HFF-Myc (cell line): Measurements from ENCODE around the gene FHIT.

Source experiments
- DNase-seq: peaks from one replicate; pipeline ENCODE4 v3.0.0-alpha.2; 2011; ENCODE audit warnings: low read depth; ENCODE audit errors: extremely low read depth
- H3K4me3 ChIP-seq: replicated peaks from 2 replicates; pipeline ENCODE4 v1.5.1; 2011; ENCODE audit warnings: low read depth, mild to moderate bottlenecking, control low read depth, low read length
- TF ChIP-seq, protein P1 (sequence below): IDR thresholded peaks from 2 replicates; pipeline ENCODE4 v1.5.1; 2012; ENCODE audit warnings: mild to moderate bottlenecking, low read depth, low read length, control low read depth; ENCODE audit errors: missing control alignments

The FHIT gene

DNA sequence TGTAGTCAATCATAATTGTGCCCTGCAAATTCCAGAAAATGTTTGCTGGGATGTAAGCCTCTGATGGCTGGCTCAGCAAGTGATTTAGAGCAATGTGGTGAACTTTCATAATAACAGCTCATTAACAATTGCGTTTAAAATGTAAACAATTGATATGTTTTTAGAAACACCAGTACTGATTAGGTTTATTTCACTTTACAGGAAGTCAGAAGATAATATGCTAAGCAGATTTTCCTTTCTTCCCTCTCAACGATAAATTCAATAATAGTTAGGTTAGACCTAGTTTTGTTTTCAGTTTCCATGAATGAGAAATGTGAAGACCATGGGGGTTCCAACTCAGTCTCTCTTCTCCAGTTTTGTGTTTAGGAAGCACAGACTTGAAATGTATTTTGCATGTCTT is 71.0 kb downstream of the FHIT start:
- TF ChIP-seq, protein P1, sequence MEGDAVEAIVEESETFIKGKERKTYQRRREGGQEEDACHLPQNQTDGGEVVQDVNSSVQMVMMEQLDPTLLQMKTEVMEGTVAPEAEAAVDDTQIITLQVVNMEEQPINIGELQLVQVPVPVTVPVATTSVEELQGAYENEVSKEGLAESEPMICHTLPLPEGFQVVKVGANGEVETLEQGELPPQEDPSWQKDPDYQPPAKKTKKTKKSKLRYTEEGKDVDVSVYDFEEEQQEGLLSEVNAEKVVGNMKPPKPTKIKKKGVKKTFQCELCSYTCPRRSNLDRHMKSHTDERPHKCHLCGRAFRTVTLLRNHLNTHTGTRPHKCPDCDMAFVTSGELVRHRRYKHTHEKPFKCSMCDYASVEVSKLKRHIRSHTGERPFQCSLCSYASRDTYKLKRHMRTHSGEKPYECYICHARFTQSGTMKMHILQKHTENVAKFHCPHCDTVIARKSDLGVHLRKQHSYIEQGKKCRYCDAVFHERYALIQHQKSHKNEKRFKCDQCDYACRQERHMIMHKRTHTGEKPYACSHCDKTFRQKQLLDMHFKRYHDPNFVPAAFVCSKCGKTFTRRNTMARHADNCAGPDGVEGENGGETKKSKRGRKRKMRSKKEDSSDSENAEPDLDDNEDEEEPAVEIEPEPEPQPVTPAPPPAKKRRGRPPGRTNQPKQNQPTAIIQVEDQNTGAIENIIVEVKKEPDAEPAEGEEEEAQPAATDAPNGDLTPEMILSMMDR: no peak
- no peak for DNase-seq
- H3K4me3 ChIP-seq: no peak overlapping the region

DNA sequence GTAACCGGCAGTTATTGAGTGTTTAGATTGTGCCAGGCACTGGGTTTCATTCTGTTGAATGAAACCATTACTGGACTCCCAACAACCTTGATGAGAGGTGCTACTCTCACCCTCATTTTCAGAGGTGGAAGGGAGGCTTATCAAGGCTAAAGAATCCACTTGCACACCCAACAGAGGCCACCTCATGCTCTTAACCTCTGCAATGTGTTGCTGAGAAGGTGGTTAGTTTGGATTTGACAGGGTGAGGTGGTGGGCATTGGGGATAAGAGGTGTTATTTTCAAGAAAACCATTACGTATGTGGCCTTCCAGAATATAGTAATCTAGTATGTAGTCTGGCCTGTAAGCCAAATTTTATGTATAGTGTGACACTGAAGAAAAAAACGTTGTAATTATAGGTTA is 73.1 kb downstream of the FHIT start:
- no peak overlapping the region for H3K4me3 ChIP-seq
- no peak for DNase-seq
- TF ChIP-seq, protein P1: no peak

DNA sequence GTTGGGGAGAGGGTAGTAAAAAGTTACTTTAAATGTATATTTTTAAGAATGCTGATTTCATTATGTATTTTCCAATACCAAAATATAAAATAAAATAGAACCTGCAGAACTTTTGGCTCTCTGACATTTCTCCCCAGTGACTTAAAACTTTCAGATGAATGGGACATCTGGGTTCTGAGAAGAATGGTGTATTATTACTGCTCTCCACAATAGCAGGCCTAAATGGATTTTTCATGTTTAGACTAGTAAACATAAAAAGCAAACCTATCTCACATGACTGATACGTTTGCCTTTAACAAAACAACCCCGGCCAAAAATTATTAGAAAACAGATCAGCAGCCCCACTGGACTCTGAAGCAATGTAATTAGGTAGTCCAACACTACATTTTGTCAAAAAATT is 73.8 kb downstream of the FHIT start:
- TF ChIP-seq, protein P1: no peak
- no peak overlapping the region for H3K4me3 ChIP-seq
- DNase-seq: no peak

DNA sequence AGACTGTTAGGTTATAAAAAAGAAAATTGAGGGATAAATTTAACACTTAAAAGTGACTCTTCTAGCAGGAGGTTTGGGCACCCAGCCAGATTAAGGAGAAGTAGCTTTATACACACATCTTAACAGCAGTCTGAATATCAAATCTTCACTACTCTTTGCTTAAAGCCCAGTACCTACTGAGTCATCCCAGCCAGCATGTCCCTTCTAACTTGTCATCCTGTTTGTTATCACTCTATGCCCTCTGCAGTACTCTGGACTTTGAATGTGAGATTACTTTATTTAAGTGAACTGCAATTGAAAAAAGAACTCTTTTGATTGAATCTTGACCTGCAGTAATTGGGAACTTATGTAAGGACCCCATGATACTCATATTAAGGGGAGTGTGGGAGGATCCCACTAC is 77.6 kb downstream of the FHIT start:
- DNase-seq: no peak
- no peak overlapping the region for H3K4me3 ChIP-seq
- TF ChIP-seq, protein P1: no peak

DNA sequence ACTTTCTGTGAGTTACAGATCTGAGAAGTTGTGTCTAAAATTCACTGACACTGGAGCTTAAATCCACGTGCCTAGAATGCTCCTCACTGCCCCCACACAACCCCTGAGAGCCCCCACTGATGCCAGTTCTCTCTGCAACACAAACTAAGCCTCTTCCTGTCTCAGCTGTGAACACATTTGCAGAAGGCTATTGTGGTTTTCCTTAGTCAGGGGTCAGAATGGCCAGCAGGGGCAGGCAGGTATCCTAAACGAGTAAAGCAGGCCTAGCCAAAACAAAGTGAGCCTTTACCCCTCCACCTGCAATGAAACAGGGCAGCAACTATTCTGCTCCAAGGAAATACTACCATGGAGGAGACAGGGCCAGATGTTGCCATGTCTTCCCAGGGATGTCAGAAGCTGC is 78.6 kb downstream of the FHIT start:
- no peak for DNase-seq
- TF ChIP-seq, protein P1: no peak
- no peak overlapping the region for H3K4me3 ChIP-seq

DNA sequence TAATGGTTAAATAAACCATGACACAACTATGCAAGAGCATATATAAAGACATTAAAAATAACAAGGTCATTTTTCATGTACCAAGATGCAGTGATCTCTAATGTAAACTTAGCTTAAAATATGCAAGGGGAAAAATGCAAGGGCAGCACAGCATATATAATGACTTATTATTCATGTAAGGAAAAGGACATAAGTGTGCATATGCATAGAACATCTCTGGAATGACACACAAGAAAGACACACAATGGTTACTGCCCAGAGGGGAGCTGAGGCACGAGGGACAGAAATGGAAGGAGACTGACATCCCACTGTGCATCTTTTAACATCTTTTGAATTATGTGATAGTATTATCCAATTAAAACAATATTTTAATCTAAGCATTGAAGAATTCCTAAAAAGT is 79.0 kb downstream of the FHIT start:
- TF ChIP-seq, protein P1: no peak
- H3K4me3 ChIP-seq: no peak overlapping the region
- no peak for DNase-seq

DNA sequence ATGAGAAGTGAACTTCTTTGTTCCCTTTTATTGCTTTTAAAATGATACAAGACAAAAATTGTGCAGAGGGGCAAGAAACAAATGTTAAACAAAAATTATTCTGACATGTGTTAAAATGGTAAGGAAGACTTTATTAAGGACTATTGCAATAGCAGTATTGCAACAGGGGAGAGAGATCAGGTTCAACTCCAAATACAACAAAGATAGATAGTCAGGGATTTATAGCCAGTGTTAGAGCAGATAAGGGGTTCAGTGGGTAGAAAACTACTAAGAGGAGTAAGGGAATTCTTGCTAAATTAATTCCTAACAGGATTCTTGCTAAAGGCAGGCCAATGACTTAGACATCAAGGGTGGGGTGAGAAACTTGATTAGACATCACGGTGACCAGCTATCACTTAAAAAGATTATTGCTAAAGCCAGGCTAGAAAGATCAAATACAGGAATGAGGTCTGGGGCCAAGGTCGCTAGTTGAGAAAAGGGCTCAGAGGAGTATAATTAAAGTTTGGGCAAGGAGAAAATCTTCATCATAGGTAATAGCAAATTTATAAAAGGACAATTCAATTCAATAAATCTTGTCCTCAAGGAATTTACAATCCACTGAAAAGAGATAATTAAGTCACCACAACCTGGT is 81.5 kb downstream of the FHIT start:
- TF ChIP-seq, protein P1: no peak
- no peak for DNase-seq
- no peak overlapping the region for H3K4me3 ChIP-seq
